Measurements from ENCODE around the gene SPOPL.

The SPOPL gene

DNA sequence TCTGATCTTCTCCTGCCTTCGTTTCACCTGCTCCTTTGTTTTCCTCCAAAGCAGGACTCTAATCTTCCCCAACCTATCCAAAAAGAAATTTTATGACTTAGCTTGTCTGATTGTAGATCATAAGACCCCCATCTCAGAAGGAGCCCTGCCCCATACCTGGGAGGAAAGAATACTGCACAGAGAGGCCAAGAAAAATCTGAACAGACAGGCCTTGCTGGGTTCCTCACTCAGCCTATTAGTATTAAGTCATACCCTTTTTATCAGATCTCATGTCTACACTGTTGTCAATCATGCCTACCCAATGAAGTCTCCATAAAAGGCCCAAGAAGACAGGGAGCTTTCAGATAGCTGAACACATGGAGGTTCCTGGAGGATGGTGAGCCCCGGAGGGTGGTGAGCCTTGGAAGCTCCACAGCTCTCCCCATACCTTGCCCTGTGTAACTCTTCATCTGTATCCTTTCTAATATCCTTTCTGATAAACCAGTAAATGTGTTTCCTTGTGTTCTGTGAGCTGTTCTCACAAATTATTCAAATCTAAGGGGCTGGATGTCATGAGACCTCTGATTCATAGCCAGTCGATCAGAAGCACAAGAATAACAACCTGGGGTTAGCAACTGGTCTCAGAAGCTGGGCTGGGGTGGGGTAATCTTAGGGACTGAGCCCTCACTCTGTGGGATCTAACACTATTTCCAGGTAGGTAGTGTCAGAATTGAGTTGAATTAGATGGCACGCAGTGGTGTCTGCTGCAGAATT lies 108.8 kb downstream of the SPOPL start:
- DNase-seq: no peak

GRCh38 chr2:138615257-138615656 lies 113.7 kb downstream of the SPOPL start:
- peak; percentile 38 for DNase-seq

DNA sequence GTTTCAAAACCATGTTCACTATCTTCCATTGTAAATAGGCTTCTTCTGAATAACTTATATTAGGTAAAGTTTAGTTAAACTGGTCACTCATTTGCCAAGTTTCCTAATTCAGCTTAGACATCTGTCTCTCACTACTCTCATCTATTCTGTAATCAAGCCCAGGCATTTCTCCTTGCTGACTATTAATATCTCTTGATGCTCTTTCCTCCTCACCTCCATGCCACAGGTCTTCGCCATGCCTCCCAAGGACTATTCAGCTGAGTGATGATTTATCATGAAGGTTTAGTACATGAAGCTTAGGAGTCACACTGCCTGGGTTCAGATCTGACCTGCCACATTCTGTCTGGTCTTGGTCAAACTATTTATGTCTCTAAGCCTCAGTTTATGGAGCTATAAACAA lies 115.5 kb downstream of the SPOPL start:
- DNase-seq: no peak

- no peak for DNase-seq
Measured at GRCh38 chr2:138618971-138619370, 117.4 kb downstream of the SPOPL start.

DNA sequence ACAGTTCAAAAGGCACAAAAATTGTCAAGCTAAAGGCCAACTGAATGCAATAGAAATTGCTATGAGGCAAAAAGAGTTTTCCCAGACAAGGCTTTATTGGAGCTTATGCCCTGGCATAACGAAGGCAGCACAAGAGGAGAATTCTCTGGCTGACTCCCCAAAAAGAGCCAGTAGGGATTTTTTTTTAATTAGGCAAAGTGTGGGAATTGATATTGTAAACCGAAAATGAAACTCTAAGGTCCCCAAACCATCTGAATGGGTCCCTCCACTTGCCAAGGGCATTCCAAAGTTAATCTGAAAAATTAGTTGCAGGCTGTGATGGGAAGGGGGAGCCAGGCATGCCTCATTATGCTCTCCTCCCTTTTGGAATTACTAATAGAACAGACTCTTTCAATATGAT lies 118.9 kb downstream of the SPOPL start:
- no peak for DNase-seq

DNA sequence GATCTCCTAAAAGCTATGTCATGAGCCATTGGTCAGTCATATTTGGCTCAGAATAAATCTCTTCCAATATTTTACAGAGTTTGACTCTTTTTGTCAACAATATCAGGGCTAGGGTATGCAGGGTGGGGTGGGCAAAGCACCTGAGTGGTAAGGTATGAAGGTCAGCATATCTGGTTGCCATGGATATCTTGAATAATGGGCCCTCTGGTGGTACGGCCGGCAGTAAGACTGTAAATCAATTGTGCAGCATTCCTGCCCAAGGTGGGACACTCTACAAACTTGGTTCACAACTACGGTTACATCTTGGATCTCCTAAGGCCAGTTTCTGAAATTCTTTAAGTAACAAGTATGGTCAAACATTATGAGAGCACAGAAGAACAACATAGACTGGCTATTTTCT lies 119.6 kb downstream of the SPOPL start:
- no peak for DNase-seq

DNA sequence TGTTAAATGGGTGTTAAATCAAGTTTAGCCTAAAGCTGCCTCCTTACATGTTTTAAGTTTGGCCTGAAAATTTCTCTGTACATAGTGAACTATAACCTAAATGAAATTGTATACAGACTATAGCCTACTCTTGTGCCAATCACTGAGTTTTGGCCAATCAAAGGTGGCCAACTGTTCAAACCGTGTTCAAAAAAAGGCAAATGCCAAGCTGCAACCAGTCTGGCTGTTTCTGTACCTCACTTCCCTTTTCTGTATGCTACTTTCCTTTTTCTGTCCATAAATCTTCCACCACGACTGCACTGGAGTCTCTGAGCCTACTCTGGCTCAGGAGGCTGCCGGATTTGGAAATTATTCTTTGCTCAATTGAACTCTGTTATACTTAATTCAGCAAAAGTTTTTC lies 121.0 kb downstream of the SPOPL start:
- no peak for DNase-seq
